DOHH2 (cell line): ENCODE measurements around the gene SUSD4.

Source experiments
- EZH2phosphoT487 ChIP-seq: fragments of 200-600 bp; sonication (generic); IDR thresholded peaks from 2 replicates; pipeline ENCODE4 v1.6.1; 2017; ENCODE audit warnings: borderline replicate concordance, mild to moderate bottlenecking, antibody characterized with exemption, low read length, moderate library complexity, mixed read lengths
- TF ChIP-seq, protein P1 (sequence below): fragments of 200-600 bp; sonication (generic); IDR thresholded peaks from one replicate; pipeline ENCODE4 v1.5.1; 2014; ENCODE audit warnings: antibody characterized with exemption, mild to moderate bottlenecking, low read depth, low read length; ENCODE audit not compliant: poor library complexity, severe bottlenecking

DNA sequence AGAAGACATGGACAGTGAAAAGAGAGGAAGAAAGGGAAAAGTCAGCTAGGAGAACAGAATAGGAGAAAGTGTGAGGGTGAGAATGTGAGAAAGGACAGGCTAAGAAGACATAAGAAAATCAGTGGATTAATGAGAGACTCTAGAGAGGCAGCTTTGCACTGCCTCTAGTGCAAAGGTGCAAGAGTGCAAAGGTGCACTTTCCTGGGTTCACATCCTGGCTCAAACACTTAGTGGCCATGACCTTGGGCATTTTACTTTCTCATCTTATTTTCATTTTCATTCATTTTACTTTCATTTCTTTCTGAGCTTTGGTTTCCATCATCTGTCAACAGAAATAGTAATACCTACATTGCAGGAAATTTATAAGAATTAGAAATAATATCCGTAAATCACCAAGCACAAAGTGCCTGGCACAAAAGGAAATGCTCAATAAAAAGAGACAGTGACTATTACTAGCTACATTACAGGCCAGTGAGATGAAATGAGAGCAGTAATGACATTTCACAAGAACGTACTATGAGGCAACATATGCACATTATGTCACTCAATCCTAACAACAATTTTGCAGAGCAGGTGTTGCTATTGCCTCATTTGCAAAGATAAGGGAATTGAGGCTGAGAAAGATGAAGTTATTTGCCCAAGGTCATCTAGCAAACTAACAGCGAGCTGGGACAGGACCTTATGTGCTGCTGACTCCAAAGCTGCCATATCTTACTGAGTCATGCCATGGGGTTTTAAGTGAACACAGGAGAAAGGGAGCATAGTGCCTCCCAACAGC lies 113.9 kb downstream of the SUSD4 start:
- TF ChIP-seq, protein P1, sequence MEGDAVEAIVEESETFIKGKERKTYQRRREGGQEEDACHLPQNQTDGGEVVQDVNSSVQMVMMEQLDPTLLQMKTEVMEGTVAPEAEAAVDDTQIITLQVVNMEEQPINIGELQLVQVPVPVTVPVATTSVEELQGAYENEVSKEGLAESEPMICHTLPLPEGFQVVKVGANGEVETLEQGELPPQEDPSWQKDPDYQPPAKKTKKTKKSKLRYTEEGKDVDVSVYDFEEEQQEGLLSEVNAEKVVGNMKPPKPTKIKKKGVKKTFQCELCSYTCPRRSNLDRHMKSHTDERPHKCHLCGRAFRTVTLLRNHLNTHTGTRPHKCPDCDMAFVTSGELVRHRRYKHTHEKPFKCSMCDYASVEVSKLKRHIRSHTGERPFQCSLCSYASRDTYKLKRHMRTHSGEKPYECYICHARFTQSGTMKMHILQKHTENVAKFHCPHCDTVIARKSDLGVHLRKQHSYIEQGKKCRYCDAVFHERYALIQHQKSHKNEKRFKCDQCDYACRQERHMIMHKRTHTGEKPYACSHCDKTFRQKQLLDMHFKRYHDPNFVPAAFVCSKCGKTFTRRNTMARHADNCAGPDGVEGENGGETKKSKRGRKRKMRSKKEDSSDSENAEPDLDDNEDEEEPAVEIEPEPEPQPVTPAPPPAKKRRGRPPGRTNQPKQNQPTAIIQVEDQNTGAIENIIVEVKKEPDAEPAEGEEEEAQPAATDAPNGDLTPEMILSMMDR: no peak
- TF ChIP-seq EZH2phosphoT487: no peak
